CD4-positive, alpha-beta T cell treated with Interleukin-4 for 4 hours (primary cell): ENCODE data around the gene KMT2A.
"Not testable (repeated sequence)": the region's sequence is repeated elsewhere in the genome, so short reads cannot be mapped to it uniquely, and the experiment has no call there.

ENCODE experiments used
- DNase-seq: peaks from one replicate; pipeline ENCODE4 v3.0.0-alpha.2; 2020

The KMT2A gene

GRCh38 chr11:118435893-118436624 lies at the start of gene KMT2A:
Gene KMT2A (plus strand): TSS chr11:118436492. CDS start chr11:118436513, 21 bp downstream.
- peak; percentile 94 for DNase-seq

GRCh38 chr11:118396097-118396501 lies 40.2 kb upstream of the KMT2A start:
- peak; percentile 39 for DNase-seq

- no peak for DNase-seq
These were observed 38.8 kb upstream of the KMT2A start for GRCh38 chr11:118397448-118397847.

GRCh38 chr11:118398791-118399559 lies 37.3 kb upstream of the KMT2A start:
- DNase-seq: peak; percentile 88

- peak; percentile 91 for DNase-seq
These were observed 35.0 kb upstream of the KMT2A start, which contains the start of gene ATP5MG for GRCh38 chr11:118401151-118401879. Gene ATP5MG (plus strand): TSS chr11:118401606. CDS start chr11:118401666, 60 bp downstream.

- no peak for DNase-seq
These were observed 34.3 kb upstream of the KMT2A start for GRCh38 chr11:118401880-118402590.

GRCh38 chr11:118402594-118402993 lies 33.7 kb upstream of the KMT2A start:
- not testable (repeated sequence) for DNase-seq

GRCh38 chr11:118406599-118407166 lies 29.6 kb upstream of the KMT2A start:
- no peak for DNase-seq

GRCh38 chr11:118410055-118410745 lies 26.1 kb upstream of the KMT2A start:
- no peak for DNase-seq

GRCh38 chr11:118411530-118411929 lies 24.8 kb upstream of the KMT2A start:
- no peak for DNase-seq

- DNase-seq: no peak
These were observed 23.4 kb upstream of the KMT2A start for GRCh38 chr11:118412921-118413320.

GRCh38 chr11:118415062-118415738 lies 21.1 kb upstream of the KMT2A start:
- no peak for DNase-seq

- DNase-seq: peak; percentile 36
These were observed 20.6 kb upstream of the KMT2A start for GRCh38 chr11:118415739-118416068.

GRCh38 chr11:118416900-118417299 lies 19.4 kb upstream of the KMT2A start:
- not testable (repeated sequence) for DNase-seq

GRCh38 chr11:118417801-118418200 lies 18.5 kb upstream of the KMT2A start:
- DNase-seq: no peak

- DNase-seq: no peak
These were observed 17.5 kb upstream of the KMT2A start for GRCh38 chr11:118418766-118419165.

GRCh38 chr11:118427707-118428106 lies 8.6 kb upstream of the KMT2A start:
- no peak for DNase-seq

- no peak for DNase-seq
These were observed 5.3 kb upstream of the KMT2A start for GRCh38 chr11:118430956-118431355.

- DNase-seq: peak; percentile 73
These were observed 2.2 kb upstream of the KMT2A start for GRCh38 chr11:118434123-118434552.

- DNase-seq: no peak
These were observed 1.6 kb upstream of the KMT2A start for GRCh38 chr11:118434553-118435289.
